NCI-H748 treated with DMSO at 0.1 percent for 48 hours (cell line): Measurements from ENCODE around the gene YTHDF1.
A peak's percentile ranks its signal among the peaks of the same experiment; 100 is the strongest.

Experiments used
- DNase-seq: peaks from one replicate; lab custom pipeline; 2025; lab: John Stamatoyannopoulos, UW

The YTHDF1 gene

GRCh38 chr20:63185215-63185796 is 30.6 kb downstream of the YTHDF1 start:
- no peak for DNase-seq

GRCh38 chr20:63183422-63184146 is 32.3 kb downstream of the YTHDF1 start:
- DNase-seq, result no peak

GRCh38 chr20:63182946-63183415 is 33.0 kb downstream of the YTHDF1 start:
- DNase-seq, result no peak

GRCh38 chr20:63182425-63182824 is 33.5 kb downstream of the YTHDF1 start:
- no peak for DNase-seq

- DNase-seq, result no peak
Measured at GRCh38 chr20:63181226-63181625, 34.7 kb downstream of the YTHDF1 start.

- DNase-seq, result no peak
Measured at GRCh38 chr20:63180569-63181185, 35.3 kb downstream of the YTHDF1 start.

- no peak for DNase-seq
Measured at GRCh38 chr20:63179687-63180568, 36.0 kb downstream of the YTHDF1 start.

GRCh38 chr20:63178889-63179686 is 36.8 kb downstream of the YTHDF1 start:
- peak; percentile 46 for DNase-seq

GRCh38 chr20:63178446-63178820 is 37.5 kb downstream of the YTHDF1 start:
- no peak for DNase-seq

GRCh38 chr20:63177785-63178445 is 38.0 kb downstream of the YTHDF1 start:
- DNase-seq, result no peak

GRCh38 chr20:63177134-63177784 is 38.7 kb downstream of the YTHDF1 start:
- no peak for DNase-seq

- DNase-seq, result no peak
Measured at GRCh38 chr20:63176427-63177133, 39.4 kb downstream of the YTHDF1 start.

GRCh38 chr20:63176034-63176426 is 39.9 kb downstream of the YTHDF1 start:
- no peak for DNase-seq

- DNase-seq, result no peak
Measured at GRCh38 chr20:63175038-63175895, 40.7 kb downstream of the YTHDF1 start.

GRCh38 chr20:63174309-63175037 is 41.5 kb downstream of the YTHDF1 start:
- DNase-seq, result no peak

GRCh38 chr20:63173552-63174191 is 42.3 kb downstream of the YTHDF1 start:
- DNase-seq, result no peak

GRCh38 chr20:63172726-63173125 is 43.2 kb downstream of the YTHDF1 start:
- no peak for DNase-seq

- no peak for DNase-seq
Measured at GRCh38 chr20:63171991-63172390, 43.9 kb downstream of the YTHDF1 start.
